OCI-LY7 (cell line): ENCODE data around the gene RAD51AP2.
"Not testable (repeated sequence)": the region's sequence is repeated elsewhere in the genome, so short reads cannot be mapped to it uniquely, and the experiment has no call there.

Experiments used
- CTCF ChIP-seq: fragments of 200-600 bp; sonication (generic); conservative IDR thresholded peaks from 2 replicates; pipeline ENCODE4 v1.5.1; 2014; ENCODE audit warnings: mild to moderate bottlenecking, antibody characterized with exemption, low read length, moderate library complexity, mixed read lengths
- EZH2phosphoT487 ChIP-seq: fragments of 200-600 bp; sonication (generic); IDR thresholded peaks from 2 replicates; pipeline ENCODE4 v1.6.1; 2018; ENCODE audit warnings: low read depth, borderline replicate concordance, mild to moderate bottlenecking, mixed run types, antibody characterized with exemption, low read length, moderate library complexity, mixed read lengths

DNA sequence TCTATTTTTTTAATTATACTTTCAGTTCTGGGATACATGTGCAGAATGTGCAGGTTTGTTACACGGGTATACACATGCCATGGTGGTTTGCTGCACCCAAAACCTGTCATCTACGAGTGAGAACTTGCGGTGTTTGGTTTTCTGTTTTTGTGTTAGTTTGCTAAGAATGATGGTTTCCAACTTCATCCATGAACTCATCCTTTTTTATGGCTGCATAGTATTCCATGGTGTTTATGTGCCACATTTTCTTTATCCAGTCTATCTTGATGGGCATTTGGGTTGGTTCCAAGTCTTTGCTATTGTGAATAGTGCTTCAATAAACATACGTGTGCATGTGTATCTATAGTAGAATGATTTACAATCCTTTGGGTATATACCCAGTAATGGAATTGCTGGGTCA lies 29.6 kb downstream of the RAD51AP2 start:
- not testable (repeated sequence) for TF ChIP-seq CTCF, EZH2phosphoT487
